Activated CD4-positive, alpha-beta T cell treated with anti-CD3 and anti-CD28 coated beads, Interleukin-2, Interleukin-6, amounts not matched to agents 100 ng/mL and 50 ng/mL, durations not matched to agents 16 hours and 8 hours (primary cell): ENCODE data around the gene HTD2.

Experiments used
- DNase-seq: peaks from one replicate; pipeline ENCODE4 v3.0.0-alpha.2; 2020

HTD2 gene

DNA sequence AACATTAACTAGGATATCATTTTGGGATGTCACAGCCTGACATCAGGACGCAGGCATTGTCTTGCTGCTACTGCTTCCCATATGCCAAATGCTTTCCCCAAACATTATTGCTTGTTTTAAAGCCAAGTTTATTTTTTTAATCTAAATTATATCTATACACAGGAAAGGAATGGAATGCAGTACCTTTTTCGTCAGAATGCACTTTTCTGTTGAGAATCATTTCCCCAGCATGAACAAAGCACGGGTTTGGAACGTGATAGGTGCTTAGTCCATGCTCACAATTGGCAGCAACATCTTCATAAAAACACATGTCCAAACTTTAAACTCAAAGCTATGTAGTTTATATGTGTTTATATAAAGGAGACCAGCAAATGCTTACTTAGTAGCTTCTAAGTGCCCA, 52.5 kb downstream of the HTD2 start:
- no peak for DNase-seq

DNA sequence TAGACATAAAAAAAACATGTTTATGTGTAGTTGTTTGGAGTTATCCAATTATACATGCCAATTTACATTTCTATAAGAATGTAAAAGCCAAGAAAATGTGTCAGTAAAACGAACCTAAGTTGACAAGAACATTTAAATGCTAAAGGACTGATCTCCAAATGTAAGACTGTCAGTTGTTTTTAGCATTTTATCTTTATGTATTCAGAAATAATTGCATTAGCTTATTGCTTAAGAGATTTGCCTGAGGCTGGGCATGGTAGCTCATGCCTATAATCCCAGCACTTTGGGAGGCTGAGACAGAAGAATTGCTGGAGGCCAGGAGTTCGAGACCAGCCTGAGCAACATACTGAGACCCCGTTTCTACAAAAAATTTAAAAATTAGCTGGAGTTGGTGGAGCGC, 53.3 kb downstream of the HTD2 start:
- no peak for DNase-seq

DNA sequence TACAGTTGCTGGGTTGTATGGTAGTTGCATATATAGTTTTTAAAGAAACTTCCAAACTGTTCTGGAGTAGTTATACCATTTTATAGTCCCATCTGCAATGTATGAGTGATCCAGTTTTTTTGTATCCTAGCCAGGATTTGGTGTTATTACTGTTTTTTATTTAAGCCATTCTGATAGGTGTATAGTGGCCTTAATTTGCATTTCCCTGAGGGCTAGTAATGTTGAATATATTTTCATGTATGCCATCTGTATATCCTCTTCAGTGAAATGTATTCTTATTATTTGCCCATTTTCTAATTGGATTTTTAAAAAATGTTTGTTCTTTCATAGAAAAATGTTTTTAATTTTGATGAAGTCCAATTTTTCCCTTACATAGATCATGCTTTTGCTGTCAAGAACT, 55.5 kb downstream of the HTD2 start:
- no peak for DNase-seq

DNA sequence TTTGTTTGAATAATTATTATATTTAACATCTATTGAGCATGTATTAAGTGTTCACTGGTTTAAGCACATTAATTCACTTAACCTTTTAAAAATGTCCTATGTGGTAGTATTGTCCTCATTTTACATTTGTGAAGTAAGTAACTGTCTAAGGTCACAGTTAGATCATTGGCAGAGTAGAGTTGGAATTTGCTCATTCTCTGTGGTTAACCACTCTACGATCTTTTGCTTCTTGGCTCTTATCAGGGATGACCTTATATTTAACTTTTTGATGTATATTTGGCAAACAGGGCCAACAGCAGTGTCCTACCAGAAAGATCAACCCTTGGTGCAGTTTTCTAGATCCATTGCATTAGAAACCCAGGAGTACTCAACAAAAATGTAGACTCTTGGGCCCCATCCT, 60.4 kb downstream of the HTD2 start:
- no peak for DNase-seq

DNA sequence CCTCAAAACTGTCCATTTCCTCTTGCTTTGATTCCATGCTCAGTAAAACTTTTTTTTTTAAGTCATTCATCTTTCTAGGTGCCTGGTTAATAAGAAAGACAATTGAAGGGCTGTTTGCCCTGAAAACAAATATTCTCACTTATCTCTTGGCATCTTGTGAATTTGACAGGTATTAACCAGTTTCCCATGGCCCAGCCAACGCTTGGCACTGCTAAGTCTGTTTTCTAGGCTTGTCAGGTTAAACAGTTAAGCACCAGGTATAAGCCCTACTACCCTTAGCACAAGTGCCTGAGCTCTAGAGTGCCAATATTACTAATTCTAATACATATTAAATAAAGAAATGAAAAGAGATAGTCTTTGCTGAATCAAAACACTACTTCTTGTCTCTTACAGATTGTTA, 62.7 kb downstream of the HTD2 start:
- DNase-seq: no peak
